ENCODE results near the gene PEX14. TPM values are rescaled to one million over a fixed set of nuclear protein-coding genes. Genes with fewer than 3 reads are reported as not detected.

The PEX14 gene
- total and polyA plus RNA-seq, 2 experiments from 2014 or later, result 17.6 to 19.6 TPM

- no peak for TF ChIP-seq ETS1 (IDR thresholded peaks at IDR 0.05)
- no peak for TF ChIP-seq EZH2 (IDR thresholded peaks at IDR 0.05; ENCODE audit: low read depth, unreplicated experiment)
- no peak for TF ChIP-seq ZNF331 (CRISPR knock-in tag; IDR thresholded peaks at IDR 0.05; ENCODE audit: low read depth)
- TF ChIP-seq POLR2AphosphoS5 (IDR thresholded peaks at IDR 0.05; ENCODE audit: low read depth), result no peak
Measured at GRCh38 chr1:10451287-10451686, 23.5 kb upstream of the PEX14 start (continued).

GRCh38 chr1:10456048-10456447, 18.7 kb upstream of the PEX14 start:
- peaks cover 14% of the 10 kb centered on the region for H3K36me3 ChIP-seq (ENCODE audit: insufficient read depth)
- H3K27ac Mint-ChIP-seq, result no peak overlapping the region
- H4K20me1 ChIP-seq (replicated peaks; ENCODE audit: insufficient read depth), result no peaks in the 10 kb centered on the region
- peaks cover 8% of the 10 kb centered on the region for H3K4me1 Mint-ChIP-seq
- no peak overlapping the region for H3K4me3 ChIP-seq
- H3K9me2 ChIP-seq (ENCODE audit: insufficient read depth), result no peaks in the 10 kb centered on the region
- H3K4me2 ChIP-seq, result no peak overlapping the region
- no peaks in the 10 kb centered on the region for H3K79me2 ChIP-seq (replicated peaks; ENCODE audit: insufficient read depth)
- H3K27ac ChIP-seq (ENCODE audit: low read depth), result no peak overlapping the region
- peaks cover 28% of the 10 kb centered on the region for H3K36me3 Mint-ChIP-seq (ENCODE audit: low read depth)
- peaks cover 5% of the 10 kb centered on the region; the same call in 2 of the 3 replicates for H3K9me3 Mint-ChIP-seq
- peak; percentile 45 for DNase-seq (ENCODE audit: low spot score)
- H2AFZ ChIP-seq, result no peak overlapping the region
- peak; percentile 46 for ATAC-seq
- H3K27me3 ChIP-seq (ENCODE audit: insufficient read depth), result no peaks in the 10 kb centered on the region
- H3F3A ChIP-seq (replicated peaks; ENCODE audit: low read depth), result peaks cover 10% of the 10 kb centered on the region; the same call in 1 of the 2 replicates
- H3K4me1 ChIP-seq (ENCODE audit: insufficient read depth), result peaks cover 9% of the 10 kb centered on the region
- TF ChIP-seq ETS1 (IDR thresholded peaks at IDR 0.05) (no peak), NANOG (IDR thresholded peaks at IDR 0.05; ENCODE audit: borderline replicate concordance) (no peak)
- TF ChIP-seq, protein P1, sequence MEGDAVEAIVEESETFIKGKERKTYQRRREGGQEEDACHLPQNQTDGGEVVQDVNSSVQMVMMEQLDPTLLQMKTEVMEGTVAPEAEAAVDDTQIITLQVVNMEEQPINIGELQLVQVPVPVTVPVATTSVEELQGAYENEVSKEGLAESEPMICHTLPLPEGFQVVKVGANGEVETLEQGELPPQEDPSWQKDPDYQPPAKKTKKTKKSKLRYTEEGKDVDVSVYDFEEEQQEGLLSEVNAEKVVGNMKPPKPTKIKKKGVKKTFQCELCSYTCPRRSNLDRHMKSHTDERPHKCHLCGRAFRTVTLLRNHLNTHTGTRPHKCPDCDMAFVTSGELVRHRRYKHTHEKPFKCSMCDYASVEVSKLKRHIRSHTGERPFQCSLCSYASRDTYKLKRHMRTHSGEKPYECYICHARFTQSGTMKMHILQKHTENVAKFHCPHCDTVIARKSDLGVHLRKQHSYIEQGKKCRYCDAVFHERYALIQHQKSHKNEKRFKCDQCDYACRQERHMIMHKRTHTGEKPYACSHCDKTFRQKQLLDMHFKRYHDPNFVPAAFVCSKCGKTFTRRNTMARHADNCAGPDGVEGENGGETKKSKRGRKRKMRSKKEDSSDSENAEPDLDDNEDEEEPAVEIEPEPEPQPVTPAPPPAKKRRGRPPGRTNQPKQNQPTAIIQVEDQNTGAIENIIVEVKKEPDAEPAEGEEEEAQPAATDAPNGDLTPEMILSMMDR (conservative IDR thresholded peaks at IDR 0.05; ENCODE audit: low read depth in 2 of 2), result peak; percentile 52 to 56
- H3K27me3 Mint-ChIP-seq (ENCODE audit: insufficient read depth, low read depth, poor library complexity), result peaks cover 8% of the 10 kb centered on the region
- no peak overlapping the region for H3K4me3 Mint-ChIP-seq

DNA sequence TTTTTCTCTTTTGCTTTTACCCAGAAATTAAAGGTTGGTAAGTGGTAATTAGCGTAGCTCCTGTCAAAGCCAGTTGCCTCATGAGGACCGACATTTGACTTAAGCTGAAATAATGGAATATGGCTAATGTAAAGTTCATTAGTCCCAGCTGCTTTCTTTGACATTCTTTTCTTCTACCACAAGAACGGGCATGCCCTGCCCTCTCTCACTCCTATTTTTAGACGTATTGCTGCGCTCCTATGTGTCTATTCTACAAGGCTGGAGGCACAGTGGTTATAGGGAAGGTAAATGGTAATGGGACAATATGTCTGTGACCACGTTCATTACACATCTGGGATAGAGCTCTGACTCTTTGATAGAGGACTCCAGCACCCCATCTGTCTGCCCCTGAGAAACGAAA, 18.1 kb upstream of the PEX14 start:
- H3K79me2 ChIP-seq (replicated peaks; ENCODE audit: insufficient read depth), result no peaks in the 10 kb centered on the region
- peaks cover 2% of the 10 kb centered on the region for H3K4me1 Mint-ChIP-seq
- TF ChIP-seq POLR2AphosphoS5 (IDR thresholded peaks at IDR 0.05; ENCODE audit: low read depth) (no peak), EZH2 (IDR thresholded peaks at IDR 0.05; ENCODE audit: low read depth, unreplicated experiment) (no peak), EZH2phosphoT487 (IDR thresholded peaks at IDR 0.05; ENCODE audit: unreplicated experiment) (no peak), CREB1 (CRISPR knock-in tag; IDR thresholded peaks at IDR 0.05; ENCODE audit: low read depth) (no peak), NANOG (IDR thresholded peaks at IDR 0.05; ENCODE audit: borderline replicate concordance) (no peak), ZNF331 (CRISPR knock-in tag; IDR thresholded peaks at IDR 0.05; ENCODE audit: low read depth) (no peak), ETS1 (IDR thresholded peaks at IDR 0.05) (no peak), ZNF114 (CRISPR knock-in tag; IDR thresholded peaks at IDR 0.05) (no peak)
- TF ChIP-seq, protein P2, sequence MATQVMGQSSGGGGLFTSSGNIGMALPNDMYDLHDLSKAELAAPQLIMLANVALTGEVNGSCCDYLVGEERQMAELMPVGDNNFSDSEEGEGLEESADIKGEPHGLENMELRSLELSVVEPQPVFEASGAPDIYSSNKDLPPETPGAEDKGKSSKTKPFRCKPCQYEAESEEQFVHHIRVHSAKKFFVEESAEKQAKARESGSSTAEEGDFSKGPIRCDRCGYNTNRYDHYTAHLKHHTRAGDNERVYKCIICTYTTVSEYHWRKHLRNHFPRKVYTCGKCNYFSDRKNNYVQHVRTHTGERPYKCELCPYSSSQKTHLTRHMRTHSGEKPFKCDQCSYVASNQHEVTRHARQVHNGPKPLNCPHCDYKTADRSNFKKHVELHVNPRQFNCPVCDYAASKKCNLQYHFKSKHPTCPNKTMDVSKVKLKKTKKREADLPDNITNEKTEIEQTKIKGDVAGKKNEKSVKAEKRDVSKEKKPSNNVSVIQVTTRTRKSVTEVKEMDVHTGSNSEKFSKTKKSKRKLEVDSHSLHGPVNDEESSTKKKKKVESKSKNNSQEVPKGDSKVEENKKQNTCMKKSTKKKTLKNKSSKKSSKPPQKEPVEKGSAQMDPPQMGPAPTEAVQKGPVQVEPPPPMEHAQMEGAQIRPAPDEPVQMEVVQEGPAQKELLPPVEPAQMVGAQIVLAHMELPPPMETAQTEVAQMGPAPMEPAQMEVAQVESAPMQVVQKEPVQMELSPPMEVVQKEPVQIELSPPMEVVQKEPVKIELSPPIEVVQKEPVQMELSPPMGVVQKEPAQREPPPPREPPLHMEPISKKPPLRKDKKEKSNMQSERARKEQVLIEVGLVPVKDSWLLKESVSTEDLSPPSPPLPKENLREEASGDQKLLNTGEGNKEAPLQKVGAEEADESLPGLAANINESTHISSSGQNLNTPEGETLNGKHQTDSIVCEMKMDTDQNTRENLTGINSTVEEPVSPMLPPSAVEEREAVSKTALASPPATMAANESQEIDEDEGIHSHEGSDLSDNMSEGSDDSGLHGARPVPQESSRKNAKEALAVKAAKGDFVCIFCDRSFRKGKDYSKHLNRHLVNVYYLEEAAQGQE (IDR thresholded peaks at IDR 0.05; ENCODE audit: unreplicated experiment), result no peak
- TF ChIP-seq, protein P1 (conservative IDR thresholded peaks at IDR 0.05; ENCODE audit: low read depth in 2 of 2), result no peak

More for the DNA sequence above, 18.1 kb upstream of the PEX14 start:
- Histone ChIP-seq H2AFZ (no peak overlapping the region), H3K4me3 (no peak overlapping the region), H4K20me1 (replicated peaks; ENCODE audit: insufficient read depth) (no peaks in the 10 kb centered on the region), H3K27ac (ENCODE audit: low read depth) (peak overlapping the region; percentile 59; the same call in 1 of the 2 replicates), H3K4me2 (no peak overlapping the region), H3K9me2 (ENCODE audit: insufficient read depth) (no peaks in the 10 kb centered on the region), H3K4me1 (ENCODE audit: insufficient read depth) (peaks cover 3% of the 10 kb centered on the region), H3K36me3 (ENCODE audit: insufficient read depth) (peaks cover 16% of the 10 kb centered on the region), H3F3A (replicated peaks; ENCODE audit: low read depth) (peaks cover 12% of the 10 kb centered on the region; the same call in 1 of the 2 replicates), H3K27me3 (ENCODE audit: insufficient read depth) (no peaks in the 10 kb centered on the region)
- Mint-ChIP-seq H3K36me3 (ENCODE audit: low read depth) (peaks cover 34% of the 10 kb centered on the region), H3K27me3 (ENCODE audit: insufficient read depth, low read depth, poor library complexity) (peaks cover 8% of the 10 kb centered on the region), H3K27ac (no peak overlapping the region), H3K4me3 (no peak overlapping the region), H3K9me3 (peaks cover 5% of the 10 kb centered on the region; the same call in 2 of the 3 replicates)
- ATAC-seq (no peak), DNase-seq (ENCODE audit: low spot score) (no peak)

All from GM23338 (cell line).